Stimulated activated CD8-positive, alpha-beta memory T cell treated with anti-CD3 and anti-CD28 coated beads, Interleukin-12 subunit alpha, Interleukin-12 subunit beta, amount 100 ng/mL, for 24 hours (primary cell): ENCODE results near the gene CORIN.
"Not testable (repeated sequence)": the region's sequence is repeated elsewhere in the genome, so short reads cannot be mapped to it uniquely, and the experiment has no call there.

Experiments
- DNase-seq: peaks from one replicate; pipeline ENCODE4 v3.0.0-alpha.2; 2020; ENCODE audit errors: extremely low read depth

The CORIN gene

GRCh38 chr4:47771020-47771419 lies 66.8 kb downstream of the CORIN start:
- DNase-seq, result no peak

GRCh38 chr4:47767956-47768355 lies 69.9 kb downstream of the CORIN start:
- DNase-seq, result not testable (repeated sequence)

- DNase-seq, result no peak
These were observed 74.6 kb downstream of the CORIN start for GRCh38 chr4:47763279-47763678.

- DNase-seq, result no peak
These were observed 75.2 kb downstream of the CORIN start for GRCh38 chr4:47762376-47763266.

- not testable (repeated sequence) for DNase-seq
These were observed 84.6 kb downstream of the CORIN start for GRCh38 chr4:47753316-47753715.

- no peak for DNase-seq
These were observed 85.7 kb downstream of the CORIN start for GRCh38 chr4:47752214-47752613.

GRCh38 chr4:47750788-47751187 lies 87.1 kb downstream of the CORIN start:
- DNase-seq, result no peak

GRCh38 chr4:47749858-47750257 lies 88.0 kb downstream of the CORIN start:
- no peak for DNase-seq

GRCh38 chr4:47749060-47749459 lies 88.8 kb downstream of the CORIN start:
- no peak for DNase-seq

- DNase-seq, result no peak
These were observed 89.9 kb downstream of the CORIN start for GRCh38 chr4:47747846-47748494.

- no peak for DNase-seq
These were observed 90.7 kb downstream of the CORIN start for GRCh38 chr4:47747211-47747610.

GRCh38 chr4:47746122-47746521 lies 91.7 kb downstream of the CORIN start:
- no peak for DNase-seq

- no peak for DNase-seq
These were observed 93.0 kb downstream of the CORIN start for GRCh38 chr4:47744843-47745382.

GRCh38 chr4:47744253-47744652 lies 93.6 kb downstream of the CORIN start:
- no peak for DNase-seq

GRCh38 chr4:47741200-47741599 lies 96.7 kb downstream of the CORIN start:
- DNase-seq, result no peak

- DNase-seq, result no peak
These were observed 100.5 kb downstream of the CORIN start for GRCh38 chr4:47737326-47737725.

GRCh38 chr4:47736555-47736954 lies 101.3 kb downstream of the CORIN start:
- DNase-seq, result no peak

- DNase-seq, result no peak
These were observed 101.7 kb downstream of the CORIN start for GRCh38 chr4:47736146-47736545.

- no peak for DNase-seq
These were observed 104.3 kb downstream of the CORIN start for GRCh38 chr4:47733302-47734175.

GRCh38 chr4:47731182-47731581 lies 106.7 kb downstream of the CORIN start:
- no peak for DNase-seq

- DNase-seq, result no peak
These were observed 108.7 kb downstream of the CORIN start for GRCh38 chr4:47729131-47729680.
